HepG2 (cell line): ENCODE results near the gene UBE2E1. TPM values are rescaled to one million over a fixed set of nuclear protein-coding genes. Genes with fewer than 3 reads are reported as not detected.

ENCODE experiments used
- ATAC-seq: fragments of 200-7000 bp; cut with Tn5 transposase; 3 replicates; pipeline ENCODE4 v1.9.1; 2020; ENCODE audit warnings: mild to moderate bottlenecking, moderate library complexity
- BruUV-seq: library from RNA; stranded (reverse); fragments of 400-500 nt; replicated peaks from 2 replicates; lab custom pipeline; 2021; lab: Mats Ljungman, UMichigan
- CTCF ChIA-PET: fragments of 300-600 bp; formaldehyde crosslinking; extraction: SDS; loops from one replicate; lab custom pipeline; 2021; ENCODE audit warnings: low total read pairs, inconsistent platforms, low intra/inter-chr PET ratio; lab: Yijun Ruan, JAX
- POLR2A ChIA-PET: fragments of 350-600 bp; sonication (Branson Sonifier 250); formaldehyde crosslinking; loops from one replicate; lab custom pipeline; 2020; ENCODE audit warnings: antibody characterized with exemption, inconsistent platforms; lab: Yijun Ruan, JAX
- DNase-seq: peaks from one replicate; pipeline ENCODE4 v3.0.0-alpha.2; 2015; ENCODE audit warnings: low spot score
- FAIRE-seq: peaks from 3 replicates; lab custom pipeline; 2011; peaks lifted over from hg19 to GRCh38; lab: Jason Lieb, UNC
- H2AFZ ChIP-seq: one replicate; pipeline ENCODE4 v1.6.1; 2011; ENCODE audit warnings: low read length, inconsistent platforms
- H3K27ac ChIP-seq: fragments of 300-600 bp; 3 replicates; pipeline ENCODE4 v1.8.0; 2011; ENCODE audit warnings: mixed run types, mild to moderate bottlenecking, mixed read lengths, low read length, inconsistent platforms; ENCODE audit not compliant: insufficient read depth; ENCODE audit errors: extremely low read length
- H3K27me3 ChIP-seq, 2 experiments: fragments of 200-600 bp in 1 of 2; 2 replicates in 1 of 2; 3 replicates in 1 of 2; pipeline versions ENCODE4 v1.6.0 to v1.8.0; 2011; ENCODE audit warnings: low read length in 2 of 2, mild to moderate bottlenecking in 2 of 2, moderate library complexity in 2 of 2, inconsistent platforms in 1 of 2; ENCODE audit not compliant: insufficient read depth in 2 of 2, control insufficient read depth in 1 of 2
- H3K36me3 ChIP-seq, 2 experiments: fragments of 200-600 bp in 1 of 2; replicated peaks in 1 of 2; 2 replicates in 1 of 2; 3 replicates in 1 of 2; pipeline versions ENCODE4 v1.5.1 to v1.8.0; 2011; ENCODE audit warnings: low read length in 2 of 2, inconsistent platforms in 1 of 2; ENCODE audit not compliant: insufficient read depth in 2 of 2, control insufficient read depth in 1 of 2
- H3K4me1 ChIP-seq: 2 replicates; pipeline ENCODE4 v1.5.1; 2012; ENCODE audit warnings: low read length, inconsistent platforms; ENCODE audit not compliant: insufficient read depth
- H3K4me2 ChIP-seq: 2 replicates; pipeline ENCODE4 v1.6.0; 2011; ENCODE audit warnings: low read depth, low read length, inconsistent platforms
- H3K4me3 ChIP-seq, 3 experiments: fragments of 200-600 bp in 1 of 3; sonication (generic), shearing (Covaris generic) in 1 of 3; replicated peaks in 1 of 3; 2 replicates each; pipeline ENCODE4 v1.5.1; 2011 to 2016; ENCODE audit warnings: low read length in 3 of 3, inconsistent platforms in 2 of 3, low read depth in 2 of 3, mild to moderate bottlenecking in 2 of 3, control low read depth in 1 of 3, mixed read lengths in 1 of 3; ENCODE audit not compliant: insufficient read depth in 1 of 3
- H3K79me2 ChIP-seq: one replicate; pipeline ENCODE4 v1.6.1; 2011; ENCODE audit warnings: low read length, inconsistent platforms; ENCODE audit not compliant: insufficient read depth
- H3K9ac ChIP-seq: 2 replicates; pipeline ENCODE4 v1.6.0; 2011; ENCODE audit warnings: mild to moderate bottlenecking, low read depth, low read length, inconsistent platforms; ENCODE audit not compliant: insufficient read depth
- H3K9me3 ChIP-seq: 2 replicates; pipeline ENCODE4 v1.5.1; 2012; ENCODE audit warnings: mild to moderate bottlenecking, low read length
- H4K20me1 ChIP-seq: 2 replicates; pipeline ENCODE4 v1.6.0; 2011; ENCODE audit warnings: inconsistent platforms, mild to moderate bottlenecking, low read length, moderate library complexity; ENCODE audit not compliant: insufficient read depth
- CBX5 ChIP-seq: sonication (generic); formaldehyde crosslinking; IDR thresholded peaks from 2 replicates; pipeline ENCODE4 v1.4.0; 2020; ENCODE audit warnings: missing genetic modification reagents, borderline replicate concordance
- DPF2 ChIP-seq: sonication (generic); formaldehyde crosslinking; IDR thresholded peaks from 2 replicates; pipeline ENCODE4 v1.4.0; 2020; ENCODE audit warnings: mild to moderate bottlenecking, low read depth, missing genetic modification reagents, borderline replicate concordance
- HMGA1 ChIP-seq: sonication (generic); formaldehyde crosslinking; conservative IDR thresholded peaks from 2 replicates; pipeline ENCODE4 v1.4.0; 2020; ENCODE audit warnings: missing genetic modification reagents
- TCF7 ChIP-seq: sonication (generic); IDR thresholded peaks from 2 replicates; pipeline ENCODE4 v1.6.1; 2016; ENCODE audit warnings: antibody characterized with exemption, low read depth
- THYN1 ChIP-seq: sonication (generic); formaldehyde crosslinking; IDR thresholded peaks from 2 replicates; pipeline ENCODE4 v1.8.1; 2023; ENCODE audit warnings: low read depth, mild to moderate bottlenecking, moderate library complexity, missing genetic modification reagents, borderline replicate concordance
- ZC3H4 ChIP-seq: sonication (generic); formaldehyde crosslinking; IDR thresholded peaks from 2 replicates; pipeline ENCODE4 v1.4.0; 2020; ENCODE audit warnings: missing genetic modification reagents, borderline replicate concordance
- ZFAT ChIP-seq: sonication (generic); formaldehyde crosslinking; conservative IDR thresholded peaks from 2 replicates; pipeline ENCODE4 v1.8.1; 2023; ENCODE audit warnings: missing genetic modification reagents, inconsistent platforms
- ZNF354B ChIP-seq: sonication (generic); formaldehyde crosslinking; IDR thresholded peaks from 2 replicates; pipeline ENCODE4 v1.8.0; 2022; ENCODE audit warnings: mild to moderate bottlenecking, missing genetic modification reagents
- ZNF430 ChIP-seq: sonication (generic); formaldehyde crosslinking; IDR thresholded peaks from 2 replicates; pipeline ENCODE4 v1.9.0; 2021; ENCODE audit warnings: mild to moderate bottlenecking, missing genetic modification reagents
- ZNF597 ChIP-seq: sonication (generic); formaldehyde crosslinking; IDR thresholded peaks from 2 replicates; pipeline ENCODE4 v1.5.0; 2020; ENCODE audit warnings: missing genetic modification reagents
- WGBS: methylation state at CpG from one replicate; pipeline ENCODE4 v1.1.6; 2017; ENCODE audit warnings: low lambda C conversion rate; 5-methylcytosine and 5-hydroxymethylcytosine counted together
- in situ Hi-C: cut with HindIII; loops from 2 replicates; pipeline ENCODE4 v1.10.0; 2017; ENCODE audit warnings: low pct_unique_long_range_greater_than_20kb; ENCODE audit not compliant: extremely low pct_ligation_motif_present
- intact Hi-C: fragments of 100-400 bp; cut with micrococcal nuclease; formaldehyde crosslinking; loops from one replicate; pipeline ENCODE4 v1.10.0; 2022; ENCODE audit not compliant: unreplicated experiment
- polyA plus RNA-seq, 8 experiments: library from polyadenylated mRNA; depleted of rRNA in 3 of 8; stranded (reverse) in 7 of 8; unstranded in 1 of 8; fragments of >200 nt; fragmentation: Illumina TruSeq in 4 of 8; extraction: Trizol in 4 of 8; gene quantifications; 2 replicates each; pipeline versions ENCODE4 v1.2.1 to v1.2.3, GENCODE V29; 2011 to 2016; ENCODE audit warnings: low read depth in 4 of 8, missing spikeins in 1 of 8, mixed read lengths in 1 of 8; ENCODE audit not compliant: insufficient read depth in 1 of 8
- total RNA-seq, 5 experiments: library from RNA; depleted of rRNA; stranded (reverse); fragments of >200 nt; fragmentation: Illumina TruSeq; extraction: Trizol; gene quantifications; 2 replicates each; pipeline ENCODE4 v1.2.3, GENCODE V29; 2016; ENCODE audit warnings: low read depth in 1 of 5
- TF ChIP-seq, protein P1 (sequence below): sonication (generic); formaldehyde crosslinking; conservative IDR thresholded peaks from 2 replicates; pipeline ENCODE4 v1.8.1; 2023; ENCODE audit warnings: missing genetic modification reagents
- TF ChIP-seq, protein P2 (sequence below): IDR thresholded peaks from 2 replicates; pipeline ENCODE4 v1.6.1; 2016; ENCODE audit warnings: low read depth
- TF ChIP-seq, protein P3 (sequence below): sonication (generic); formaldehyde crosslinking; IDR thresholded peaks from 2 replicates; pipeline ENCODE4 v1.4.0; 2020; ENCODE audit warnings: missing genetic modification reagents
- TF ChIP-seq, protein P4 (sequence below): sonication (generic); formaldehyde crosslinking; IDR thresholded peaks from 2 replicates; pipeline ENCODE4 v1.4.0; 2020; ENCODE audit warnings: missing genetic modification reagents, mild to moderate bottlenecking, borderline replicate concordance

The UBE2E1 gene
- total and polyA plus RNA-seq, 2 of the 13 experiments (the other 11 are each of a cell fraction or from before 2014, with no cell fraction given) = 55.4 to 61.8 TPM

- TF ChIP-seq, protein P1, sequence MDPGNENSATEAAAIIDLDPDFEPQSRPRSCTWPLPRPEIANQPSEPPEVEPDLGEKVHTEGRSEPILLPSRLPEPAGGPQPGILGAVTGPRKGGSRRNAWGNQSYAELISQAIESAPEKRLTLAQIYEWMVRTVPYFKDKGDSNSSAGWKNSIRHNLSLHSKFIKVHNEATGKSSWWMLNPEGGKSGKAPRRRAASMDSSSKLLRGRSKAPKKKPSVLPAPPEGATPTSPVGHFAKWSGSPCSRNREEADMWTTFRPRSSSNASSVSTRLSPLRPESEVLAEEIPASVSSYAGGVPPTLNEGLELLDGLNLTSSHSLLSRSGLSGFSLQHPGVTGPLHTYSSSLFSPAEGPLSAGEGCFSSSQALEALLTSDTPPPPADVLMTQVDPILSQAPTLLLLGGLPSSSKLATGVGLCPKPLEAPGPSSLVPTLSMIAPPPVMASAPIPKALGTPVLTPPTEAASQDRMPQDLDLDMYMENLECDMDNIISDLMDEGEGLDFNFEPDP (CRISPR knock-in tag) = no peak
- TF ChIP-seq, protein P2, sequence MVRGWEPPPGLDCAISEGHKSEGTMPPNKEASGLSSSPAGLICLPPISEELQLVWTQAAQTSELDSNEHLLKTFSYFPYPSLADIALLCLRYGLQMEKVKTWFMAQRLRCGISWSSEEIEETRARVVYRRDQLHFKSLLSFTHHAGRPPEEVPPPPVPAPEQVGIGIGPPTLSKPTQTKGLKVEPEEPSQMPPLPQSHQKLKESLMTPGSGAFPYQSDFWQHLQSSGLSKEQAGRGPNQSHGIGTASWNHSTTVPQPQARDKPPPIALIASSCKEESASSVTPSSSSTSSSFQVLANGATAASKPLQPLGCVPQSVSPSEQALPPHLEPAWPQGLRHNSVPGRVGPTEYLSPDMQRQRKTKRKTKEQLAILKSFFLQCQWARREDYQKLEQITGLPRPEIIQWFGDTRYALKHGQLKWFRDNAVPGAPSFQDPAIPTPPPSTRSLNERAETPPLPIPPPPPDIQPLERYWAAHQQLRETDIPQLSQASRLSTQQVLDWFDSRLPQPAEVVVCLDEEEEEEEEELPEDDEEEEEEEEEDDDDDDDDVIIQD = no peak
- no peak for TF ChIP-seq ZNF597 (CRISPR knock-in tag)
- no peak for TF ChIP-seq DPF2
- TF ChIP-seq ZC3H4 (CRISPR knock-in tag) = no peak
- no peak for TF ChIP-seq ZNF354B (CRISPR knock-in tag)
- TF ChIP-seq CBX5 = no peak
- TF ChIP-seq ZFAT (CRISPR knock-in tag) = no peak
- no peak for TF ChIP-seq TCF7
Observed at GRCh38 chr3:23808525-23808924, 2.8 kb downstream of the UBE2E1 start (continued).

- FAIRE-seq = no peak
- ChIA-PET CTCF (no interaction called here), POLR2A (interaction anchor here (1.6 to 3.3 kb wide), 2 partner anchors 20 to 108 kb away, joined by 5 to 20 read pairs; partner anchors contain the start of genes NKIRAS1 and RPL15)
- ATAC-seq = no peak
- peaks cover 57% of the 10 kb centered on the region for H3K4me1 ChIP-seq
- peak overlapping the region; percentile 78 for H3K4me2 ChIP-seq
- H2AFZ ChIP-seq = no peak overlapping the region
- peaks cover 0 to 8% of the 10 kb centered on the region in 2 experiments; a peak in 1 of 5 replicates for H3K27me3 ChIP-seq
- H3K36me3 ChIP-seq = no peaks in the 10 kb centered on the region
- peaks cover 37% of the 10 kb centered on the region for H3K79me2 ChIP-seq
- no peaks in the 10 kb centered on the region for H4K20me1 ChIP-seq
- intact Hi-C loops = no loop called here
- DNase-seq = no peak
- no peaks in the 10 kb centered on the region for H3K9me3 ChIP-seq
- no peak overlapping the region for H3K27ac ChIP-seq
- H3K9ac ChIP-seq = no peak overlapping the region
- BruUV-seq = no TSS peak
- H3K4me3 ChIP-seq = no peak overlapping the region
- WGBS = 79% methylated on average over 2 of the region's 2 CpGs
- in situ Hi-C loops = no loop called here
- TF ChIP-seq ZNF430 (CRISPR knock-in tag) (no peak), THYN1 (CRISPR knock-in tag) (no peak), HMGA1 (no peak)
- TF ChIP-seq, protein P3, sequence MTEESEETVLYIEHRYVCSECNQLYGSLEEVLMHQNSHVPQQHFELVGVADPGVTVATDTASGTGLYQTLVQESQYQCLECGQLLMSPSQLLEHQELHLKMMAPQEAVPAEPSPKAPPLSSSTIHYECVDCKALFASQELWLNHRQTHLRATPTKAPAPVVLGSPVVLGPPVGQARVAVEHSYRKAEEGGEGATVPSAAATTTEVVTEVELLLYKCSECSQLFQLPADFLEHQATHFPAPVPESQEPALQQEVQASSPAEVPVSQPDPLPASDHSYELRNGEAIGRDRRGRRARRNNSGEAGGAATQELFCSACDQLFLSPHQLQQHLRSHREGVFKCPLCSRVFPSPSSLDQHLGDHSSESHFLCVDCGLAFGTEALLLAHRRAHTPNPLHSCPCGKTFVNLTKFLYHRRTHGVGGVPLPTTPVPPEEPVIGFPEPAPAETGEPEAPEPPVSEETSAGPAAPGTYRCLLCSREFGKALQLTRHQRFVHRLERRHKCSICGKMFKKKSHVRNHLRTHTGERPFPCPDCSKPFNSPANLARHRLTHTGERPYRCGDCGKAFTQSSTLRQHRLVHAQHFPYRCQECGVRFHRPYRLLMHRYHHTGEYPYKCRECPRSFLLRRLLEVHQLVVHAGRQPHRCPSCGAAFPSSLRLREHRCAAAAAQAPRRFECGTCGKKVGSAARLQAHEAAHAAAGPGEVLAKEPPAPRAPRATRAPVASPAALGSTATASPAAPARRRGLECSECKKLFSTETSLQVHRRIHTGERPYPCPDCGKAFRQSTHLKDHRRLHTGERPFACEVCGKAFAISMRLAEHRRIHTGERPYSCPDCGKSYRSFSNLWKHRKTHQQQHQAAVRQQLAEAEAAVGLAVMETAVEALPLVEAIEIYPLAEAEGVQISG (CRISPR knock-in tag) = no peak
- TF ChIP-seq, protein P4, sequence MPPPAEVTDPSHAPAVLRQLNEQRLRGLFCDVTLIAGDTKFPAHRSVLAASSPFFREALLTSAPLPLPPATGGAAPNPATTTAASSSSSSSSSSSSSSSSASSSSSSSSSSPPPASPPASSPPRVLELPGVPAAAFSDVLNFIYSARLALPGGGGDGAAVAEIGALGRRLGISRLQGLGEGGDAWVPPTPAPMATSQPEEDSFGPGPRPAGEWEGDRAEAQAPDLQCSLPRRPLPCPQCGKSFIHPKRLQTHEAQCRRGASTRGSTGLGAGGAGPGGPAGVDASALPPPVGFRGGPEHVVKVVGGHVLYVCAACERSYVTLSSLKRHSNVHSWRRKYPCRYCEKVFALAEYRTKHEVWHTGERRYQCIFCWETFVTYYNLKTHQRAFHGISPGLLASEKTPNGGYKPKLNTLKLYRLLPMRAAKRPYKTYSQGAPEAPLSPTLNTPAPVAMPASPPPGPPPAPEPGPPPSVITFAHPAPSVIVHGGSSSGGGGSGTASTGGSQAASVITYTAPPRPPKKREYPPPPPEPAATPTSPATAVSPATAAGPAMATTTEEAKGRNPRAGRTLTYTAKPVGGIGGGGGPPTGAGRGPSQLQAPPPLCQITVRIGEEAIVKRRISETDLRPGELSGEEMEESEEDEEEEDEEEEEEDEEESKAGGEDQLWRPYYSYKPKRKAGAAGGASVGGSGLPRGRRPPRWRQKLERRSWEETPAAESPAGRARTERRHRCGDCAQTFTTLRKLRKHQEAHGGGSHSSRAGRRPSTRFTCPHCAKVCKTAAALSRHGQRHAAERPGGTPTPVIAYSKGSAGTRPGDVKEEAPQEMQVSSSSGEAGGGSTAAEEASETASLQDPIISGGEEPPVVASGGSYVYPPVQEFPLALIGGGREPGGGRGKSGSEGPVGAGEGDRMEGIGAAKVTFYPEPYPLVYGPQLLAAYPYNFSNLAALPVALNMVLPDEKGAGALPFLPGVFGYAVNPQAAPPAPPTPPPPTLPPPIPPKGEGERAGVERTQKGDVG (CRISPR knock-in tag) = no peak
Observed at GRCh38 chr3:23809294-23809693, 3.5 kb downstream of the UBE2E1 start.
